ENCODE data around the gene COL24A1.
"Not testable (repeated sequence)": the region's sequence is repeated elsewhere in the genome, so short reads cannot be mapped to it uniquely, and the experiment has no call there.

COL24A1 gene

DNA sequence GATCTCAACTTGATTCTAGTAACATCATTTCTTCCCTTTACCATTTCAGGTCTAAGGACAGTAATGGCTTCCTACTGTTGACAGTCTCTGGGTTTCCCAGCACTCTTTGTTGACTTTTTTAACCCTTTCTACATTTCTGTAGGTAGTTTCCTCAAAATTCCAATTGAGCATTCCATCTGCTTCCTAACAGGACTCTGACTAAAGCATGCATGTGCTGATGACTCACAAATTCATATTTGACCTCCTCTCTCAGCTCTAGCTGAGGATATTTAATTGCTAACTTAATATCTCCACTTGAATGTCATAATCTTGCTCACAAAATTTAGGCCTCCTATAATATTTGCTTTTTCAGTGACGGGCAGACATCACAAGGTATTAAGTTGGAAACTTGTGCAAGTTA lies 355.1 kb downstream of the COL24A1 start:
- H3K27ac ChIP-seq (ENCODE audit: low read depth, low read length), result no peak overlapping the region
- no peaks in the 10 kb centered on the region for H3K4me1 ChIP-seq (ENCODE audit: control insufficient read depth, low read length)
- no peaks in the 10 kb centered on the region for H4K20me1 ChIP-seq (ENCODE audit: control insufficient read depth, insufficient read depth, low read depth, low read length)
- H3F3A ChIP-seq (ENCODE audit: control insufficient read depth, insufficient read depth), result no peaks in the 10 kb centered on the region
- H3K4me2 ChIP-seq (ENCODE audit: low read length), result no peak overlapping the region
- no peaks in the 10 kb centered on the region for H3K79me2 ChIP-seq (ENCODE audit: control insufficient read depth, low read length)
- H3K9me2 ChIP-seq (replicated peaks; ENCODE audit: control insufficient read depth, low read length), result no peaks in the 10 kb centered on the region
- H3K36me3 ChIP-seq (ENCODE audit: control insufficient read depth, low read length), result no peaks in the 10 kb centered on the region
- no peak for TF ChIP-seq EZH2phosphoT487 (IDR thresholded peaks at IDR 0.05; ENCODE audit: borderline replicate concordance, low read length)
- TF ChIP-seq, protein P1, sequence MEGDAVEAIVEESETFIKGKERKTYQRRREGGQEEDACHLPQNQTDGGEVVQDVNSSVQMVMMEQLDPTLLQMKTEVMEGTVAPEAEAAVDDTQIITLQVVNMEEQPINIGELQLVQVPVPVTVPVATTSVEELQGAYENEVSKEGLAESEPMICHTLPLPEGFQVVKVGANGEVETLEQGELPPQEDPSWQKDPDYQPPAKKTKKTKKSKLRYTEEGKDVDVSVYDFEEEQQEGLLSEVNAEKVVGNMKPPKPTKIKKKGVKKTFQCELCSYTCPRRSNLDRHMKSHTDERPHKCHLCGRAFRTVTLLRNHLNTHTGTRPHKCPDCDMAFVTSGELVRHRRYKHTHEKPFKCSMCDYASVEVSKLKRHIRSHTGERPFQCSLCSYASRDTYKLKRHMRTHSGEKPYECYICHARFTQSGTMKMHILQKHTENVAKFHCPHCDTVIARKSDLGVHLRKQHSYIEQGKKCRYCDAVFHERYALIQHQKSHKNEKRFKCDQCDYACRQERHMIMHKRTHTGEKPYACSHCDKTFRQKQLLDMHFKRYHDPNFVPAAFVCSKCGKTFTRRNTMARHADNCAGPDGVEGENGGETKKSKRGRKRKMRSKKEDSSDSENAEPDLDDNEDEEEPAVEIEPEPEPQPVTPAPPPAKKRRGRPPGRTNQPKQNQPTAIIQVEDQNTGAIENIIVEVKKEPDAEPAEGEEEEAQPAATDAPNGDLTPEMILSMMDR (IDR thresholded peaks at IDR 0.05; ENCODE audit: low read depth, low read length, poor library complexity, severe bottlenecking), result no peak
- no peaks in the 10 kb centered on the region for H3K27me3 ChIP-seq (ENCODE audit: control insufficient read depth, low read length)
- no peaks in the 10 kb centered on the region for H3K9me3 ChIP-seq (ENCODE audit: control insufficient read depth, insufficient read depth, low read length)
- H3K4me3 ChIP-seq (ENCODE audit: low read length), result no peak overlapping the region

DNA sequence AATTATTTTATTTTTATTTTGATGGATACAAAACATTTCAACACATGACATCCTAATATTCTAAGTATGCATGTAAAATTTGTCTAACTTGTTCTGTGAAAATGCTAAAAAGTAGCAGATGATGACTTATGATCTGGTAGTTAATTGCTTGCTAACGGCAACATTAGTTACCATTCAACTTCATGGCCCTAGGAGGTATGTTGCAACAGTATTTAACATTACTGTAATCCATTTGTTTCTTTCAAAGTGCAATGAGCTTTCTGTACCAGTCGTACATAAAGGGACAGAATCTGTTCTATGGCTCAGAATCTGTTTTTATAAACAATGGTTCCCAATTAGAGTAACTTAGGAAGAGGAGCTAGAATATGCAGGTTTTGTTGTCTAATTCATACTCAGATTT lies 356.8 kb downstream of the COL24A1 start:
- TF ChIP-seq, protein P1 (IDR thresholded peaks at IDR 0.05; ENCODE audit: low read depth, low read length, poor library complexity, severe bottlenecking), result no peak
- TF ChIP-seq EZH2phosphoT487 (IDR thresholded peaks at IDR 0.05; ENCODE audit: borderline replicate concordance, low read length), result no peak
- Histone ChIP-seq H3K27me3 (ENCODE audit: control insufficient read depth, low read length) (no peaks in the 10 kb centered on the region), H3K4me3 (ENCODE audit: low read length) (no peak overlapping the region), H3K27ac (ENCODE audit: low read depth, low read length) (no peak overlapping the region), H3F3A (ENCODE audit: control insufficient read depth, insufficient read depth) (no peaks in the 10 kb centered on the region), H3K9me3 (ENCODE audit: control insufficient read depth, insufficient read depth, low read length) (no peaks in the 10 kb centered on the region), H3K9me2 (replicated peaks; ENCODE audit: control insufficient read depth, low read length) (no peaks in the 10 kb centered on the region), H3K4me2 (ENCODE audit: low read length) (no peak overlapping the region), H4K20me1 (ENCODE audit: control insufficient read depth, insufficient read depth, low read depth, low read length) (no peaks in the 10 kb centered on the region), H3K79me2 (ENCODE audit: control insufficient read depth, low read length) (no peaks in the 10 kb centered on the region), H3K4me1 (ENCODE audit: control insufficient read depth, low read length) (no peaks in the 10 kb centered on the region), H3K36me3 (ENCODE audit: control insufficient read depth, low read length) (no peaks in the 10 kb centered on the region)

DNA sequence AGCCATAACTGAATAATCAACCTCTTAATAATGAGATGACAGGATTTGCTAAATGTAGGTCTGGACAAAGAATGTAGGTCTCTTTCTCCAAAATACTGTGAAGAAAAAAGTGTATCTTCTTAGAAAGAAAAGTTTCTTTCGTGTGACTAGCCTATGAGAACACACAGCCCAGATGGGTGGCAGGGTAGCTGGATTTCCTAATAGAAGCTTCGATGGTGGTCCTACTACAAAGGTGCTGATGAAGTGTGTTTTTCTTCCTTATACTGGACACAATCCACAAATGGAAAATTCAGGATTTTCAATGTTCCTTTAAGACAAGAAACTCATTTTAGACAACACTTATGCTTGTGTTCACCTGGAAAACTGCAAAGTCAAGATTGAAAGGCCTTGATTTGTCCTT lies 358.2 kb downstream of the COL24A1 start:
- TF ChIP-seq EZH2phosphoT487 (IDR thresholded peaks at IDR 0.05; ENCODE audit: borderline replicate concordance, low read length), result no peak
- TF ChIP-seq, protein P1 (IDR thresholded peaks at IDR 0.05; ENCODE audit: low read depth, low read length, poor library complexity, severe bottlenecking), result no peak
- Histone ChIP-seq H3K9me2 (replicated peaks; ENCODE audit: control insufficient read depth, low read length) (no peaks in the 10 kb centered on the region), H3F3A (ENCODE audit: control insufficient read depth, insufficient read depth) (no peaks in the 10 kb centered on the region), H3K79me2 (ENCODE audit: control insufficient read depth, low read length) (no peaks in the 10 kb centered on the region), H3K4me3 (ENCODE audit: low read length) (no peak overlapping the region), H3K36me3 (ENCODE audit: control insufficient read depth, low read length) (no peaks in the 10 kb centered on the region), H3K27me3 (ENCODE audit: control insufficient read depth, low read length) (no peaks in the 10 kb centered on the region), H3K9me3 (ENCODE audit: control insufficient read depth, insufficient read depth, low read length) (no peaks in the 10 kb centered on the region), H3K27ac (ENCODE audit: low read depth, low read length) (no peak overlapping the region), H3K4me2 (ENCODE audit: low read length) (no peak overlapping the region), H3K4me1 (ENCODE audit: control insufficient read depth, low read length) (no peaks in the 10 kb centered on the region), H4K20me1 (ENCODE audit: control insufficient read depth, insufficient read depth, low read depth, low read length) (no peaks in the 10 kb centered on the region)

- H3K9me2 ChIP-seq (replicated peaks; ENCODE audit: control insufficient read depth, low read length); H3K4me3 ChIP-seq (ENCODE audit: low read length): not testable (repeated sequence)
Observed at GRCh38 chr1:85777021-85777420, 379.6 kb downstream of the COL24A1 start.

More at GRCh38 chr1:85777021-85777420, 379.6 kb downstream of the COL24A1 start:
- H3K4me2 ChIP-seq (ENCODE audit: low read length); H3K4me1 ChIP-seq (ENCODE audit: control insufficient read depth, low read length); H3K79me2 ChIP-seq (ENCODE audit: control insufficient read depth, low read length); H3K36me3 ChIP-seq (ENCODE audit: control insufficient read depth, low read length); H3K9me3 ChIP-seq (ENCODE audit: control insufficient read depth, insufficient read depth, low read length); H3K27ac ChIP-seq (ENCODE audit: low read depth, low read length); H4K20me1 ChIP-seq (ENCODE audit: control insufficient read depth, insufficient read depth, low read depth, low read length); H3F3A ChIP-seq (ENCODE audit: control insufficient read depth, insufficient read depth); H3K27me3 ChIP-seq (ENCODE audit: control insufficient read depth, low read length): not testable (repeated sequence)

Measured in DOHH2 (cell line).